Stimulated activated CD4-positive, alpha-beta T cell treated with anti-CD3 and anti-CD28 coated beads, Interleukin-15, amount 100 ng/mL, for 1 hour (primary cell): Measurements from ENCODE around the gene CFL1.

Source experiments
- DNase-seq, 2 donors: peaks; one replicate each; pipeline ENCODE4 v3.0.0-alpha.2; 2020; ENCODE audit warnings: low read depth in 1 of 2, low spot score in 1 of 2

The CFL1 gene

DNA sequence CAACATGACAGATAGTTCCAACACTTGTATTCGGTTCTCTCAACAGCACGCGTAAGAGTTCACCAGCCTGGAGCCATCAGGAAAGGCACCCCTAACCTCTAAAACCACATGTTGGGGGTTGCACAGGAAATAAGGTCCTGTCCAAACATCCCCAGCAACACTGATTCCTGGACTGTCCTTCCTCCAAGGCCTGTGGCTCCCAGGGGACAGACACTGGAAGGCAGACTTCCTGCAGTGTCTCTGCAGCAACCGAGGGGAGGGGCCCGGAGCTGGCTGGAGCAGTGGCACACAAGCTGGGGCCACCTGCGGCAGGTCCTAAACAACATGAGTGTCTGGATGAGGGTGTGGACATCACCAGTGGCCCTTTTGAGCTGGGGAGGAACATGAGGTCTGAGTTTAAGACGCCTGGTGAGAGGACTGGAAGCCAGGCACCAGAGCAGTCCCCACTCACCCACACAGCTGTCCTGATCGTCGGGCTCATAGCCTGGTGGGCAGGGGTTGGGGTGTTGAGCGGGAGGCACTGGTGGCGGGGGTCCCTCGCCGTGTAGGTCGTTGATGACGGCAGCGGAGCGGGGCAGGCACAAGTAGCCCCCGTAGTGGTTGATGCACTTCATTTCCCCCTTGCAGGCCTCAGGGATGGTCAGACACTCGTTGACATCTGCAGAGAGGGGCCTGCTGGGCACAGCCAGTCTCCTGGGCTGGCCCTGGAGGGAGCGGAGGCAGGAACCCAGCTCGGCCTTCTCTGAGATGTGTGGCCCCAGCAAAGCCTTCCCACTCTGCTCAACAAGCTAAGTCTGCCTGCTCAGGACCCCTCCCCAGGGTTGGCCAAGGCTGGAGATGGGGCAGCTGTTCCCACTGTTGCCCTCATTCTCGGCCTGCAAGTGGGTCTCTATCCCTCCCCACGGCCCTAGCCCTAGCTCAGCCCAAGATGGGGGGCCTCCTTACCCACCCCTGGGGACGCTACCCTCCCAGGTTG, 13.0 kb upstream of the CFL1 start:
- DNase-seq, result no peak

DNA sequence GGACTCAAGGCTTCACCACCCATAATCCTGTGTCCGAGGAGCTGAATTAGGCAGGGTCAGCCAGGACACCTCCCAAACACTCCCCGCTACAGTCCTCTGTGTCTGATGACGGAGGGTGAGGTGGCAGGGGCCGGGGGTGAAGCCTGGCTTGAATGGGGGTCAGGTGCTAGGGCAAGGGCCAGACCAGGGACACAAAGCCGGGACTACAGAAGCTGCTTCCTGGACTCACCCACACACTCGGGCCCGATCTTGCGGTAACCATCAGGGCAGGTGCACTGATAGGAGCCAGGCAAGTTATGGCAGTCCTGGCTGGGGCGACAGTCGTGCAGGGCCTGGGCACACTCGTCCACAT, 12.3 kb upstream of the CFL1 start:
- DNase-seq, result no peak

DNA sequence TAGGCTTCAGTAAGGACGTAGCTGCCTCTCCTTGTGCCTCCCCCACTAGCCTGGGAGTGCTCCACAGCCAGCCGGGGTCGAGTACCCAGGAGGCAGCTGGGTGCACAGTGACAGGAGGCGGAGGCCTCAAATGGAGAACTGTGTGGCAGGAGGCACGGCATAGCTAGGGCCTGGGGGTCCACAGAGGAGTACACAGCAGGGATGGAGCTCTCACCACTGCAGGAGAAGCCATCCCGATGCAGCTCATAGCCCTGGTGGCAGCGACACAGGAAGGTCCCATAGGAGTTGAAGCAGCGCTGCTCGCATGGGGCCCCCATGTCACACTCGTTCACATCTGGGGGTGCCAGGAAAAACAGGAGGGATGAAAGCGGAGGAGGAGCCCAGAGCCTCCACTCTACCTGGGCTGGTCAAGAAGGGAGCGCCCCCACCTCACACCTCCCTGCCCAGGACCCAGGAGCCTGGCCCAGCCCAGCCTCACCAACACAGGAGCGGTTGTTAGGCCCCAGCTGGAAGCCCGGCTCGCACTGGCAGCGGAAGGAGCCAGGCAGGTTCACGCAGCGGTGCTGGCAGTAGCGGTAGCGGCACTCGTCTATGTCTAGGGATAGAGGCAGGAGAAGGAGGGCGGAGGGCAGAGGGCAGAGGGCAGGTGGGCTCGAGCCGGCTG, 11.8 kb upstream of the CFL1 start:
- no peak for DNase-seq

DNA sequence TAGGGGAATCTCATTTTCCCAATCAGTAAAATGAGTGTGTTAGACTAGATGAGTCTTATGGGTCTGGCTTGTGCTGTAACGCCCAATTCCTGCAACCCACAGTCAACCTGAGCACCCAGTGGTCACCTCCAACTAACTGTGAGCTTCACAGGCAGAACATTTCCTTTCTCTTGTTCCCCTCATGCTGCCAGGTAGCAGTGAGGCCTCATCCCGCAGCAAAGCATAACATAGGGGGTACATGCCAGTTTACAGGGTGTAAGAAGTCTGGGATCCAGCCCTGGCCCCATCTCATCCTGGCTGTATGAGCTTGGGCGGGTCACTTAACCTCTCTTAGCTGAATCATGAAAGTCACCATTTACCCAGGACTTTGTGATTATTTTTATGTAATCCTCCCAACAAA, 10.9 kb upstream of the CFL1 start:
- no peak for DNase-seq

DNA sequence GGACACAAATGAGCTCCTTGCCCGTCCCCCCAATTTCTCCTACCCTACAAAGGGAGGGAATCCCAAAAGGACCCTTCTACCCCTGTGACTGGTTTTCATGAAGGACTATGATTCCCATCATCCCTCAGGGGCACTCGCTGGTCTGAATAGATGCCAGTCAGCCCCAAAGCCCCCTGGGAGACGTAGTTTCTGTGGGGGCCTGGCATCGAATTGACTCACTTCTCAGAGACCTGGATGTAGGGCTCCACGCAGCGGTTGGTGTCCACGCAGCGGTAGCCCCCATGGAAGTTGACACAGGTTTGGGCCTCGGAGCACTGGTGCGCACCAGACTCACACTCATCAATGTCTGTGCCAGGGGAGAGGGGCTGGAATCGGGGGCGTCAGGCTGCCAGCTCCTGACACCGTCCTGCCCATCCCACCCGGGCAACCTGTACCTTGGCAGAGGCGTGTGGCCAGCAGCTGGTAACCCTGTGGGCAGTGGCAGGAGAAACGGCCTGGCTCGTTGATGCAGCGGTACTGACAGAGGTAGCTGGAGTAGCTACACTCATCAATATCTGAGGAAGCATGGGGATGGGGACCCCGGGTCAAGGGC, 10.2 kb upstream of the CFL1 start:
- no peak for DNase-seq

DNA sequence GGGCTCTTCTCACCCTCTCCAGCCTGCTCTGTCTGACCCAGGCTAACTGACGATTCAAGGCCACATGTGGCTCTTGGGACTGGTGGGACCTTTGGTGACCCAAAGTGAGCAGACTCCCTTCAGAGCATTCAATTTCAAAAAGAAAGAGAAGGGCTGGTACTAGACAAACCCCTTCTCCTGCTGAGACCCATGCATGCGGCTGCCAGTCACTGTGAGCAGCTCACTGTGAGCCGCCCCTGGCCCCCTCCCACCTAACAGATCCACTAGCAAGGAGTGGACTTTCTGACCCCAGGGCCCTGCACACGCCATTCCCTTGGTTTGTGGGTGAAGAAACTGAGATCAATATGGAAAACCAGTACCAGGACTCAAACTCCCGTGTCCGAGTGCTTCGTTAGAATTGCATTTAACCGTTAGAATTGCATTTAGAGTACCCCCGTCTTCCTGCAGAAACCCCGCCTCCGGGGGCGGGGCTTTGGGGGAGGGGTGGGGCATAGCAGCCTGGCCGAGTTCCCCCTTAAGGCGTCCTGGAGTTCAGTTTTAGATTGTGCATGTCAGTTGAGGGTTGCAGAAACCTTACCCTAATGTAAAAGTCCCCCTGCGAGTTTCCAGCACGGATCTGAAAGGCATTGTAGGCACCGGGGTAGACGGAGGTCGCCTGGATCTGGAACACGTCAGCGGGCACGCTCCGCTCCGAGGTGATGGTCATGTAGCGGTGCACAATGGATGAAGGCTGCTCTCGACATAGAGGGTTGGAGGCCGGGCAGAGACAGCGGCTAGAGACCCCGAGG, 9.5 kb upstream of the CFL1 start:
- no peak for DNase-seq

DNA sequence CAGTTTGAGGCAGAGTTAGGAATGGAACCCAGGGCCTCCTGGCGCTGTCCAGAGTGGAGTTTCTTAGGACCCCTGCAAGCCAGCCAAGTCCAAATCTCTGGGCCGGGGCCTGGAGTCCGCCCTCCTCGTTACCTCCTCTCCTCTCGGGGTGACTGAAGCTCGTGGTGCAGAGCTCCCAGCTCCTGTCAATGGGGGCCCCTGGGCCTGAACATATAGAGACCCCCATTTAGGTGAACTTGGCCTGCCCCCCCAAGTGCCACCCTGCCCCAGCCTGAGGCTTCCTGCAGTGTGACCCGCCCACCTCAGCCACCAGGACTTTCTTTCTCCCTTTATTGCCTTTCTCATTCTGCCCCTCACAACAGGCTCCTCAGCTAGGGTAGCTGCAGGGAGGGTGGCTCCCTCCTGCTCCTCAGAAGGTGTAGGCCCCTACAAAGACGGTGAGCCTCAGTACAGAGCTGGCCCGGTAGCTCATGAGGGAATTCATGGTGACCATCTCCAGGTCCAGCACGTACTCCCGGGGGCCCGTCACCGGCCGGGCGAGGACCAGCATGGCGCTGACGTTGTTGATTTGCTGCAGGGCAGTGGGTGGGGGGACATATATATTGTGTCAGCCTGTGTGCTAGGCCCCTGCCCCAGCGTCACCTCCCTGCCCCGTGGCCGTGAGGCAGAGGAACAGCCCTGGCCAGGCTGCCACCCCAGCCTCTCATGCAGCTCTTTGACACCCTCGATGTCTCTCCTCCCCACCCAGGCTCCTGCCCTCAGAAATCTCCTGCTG, 8.7 kb upstream of the CFL1 start:
- no peak for DNase-seq

DNA sequence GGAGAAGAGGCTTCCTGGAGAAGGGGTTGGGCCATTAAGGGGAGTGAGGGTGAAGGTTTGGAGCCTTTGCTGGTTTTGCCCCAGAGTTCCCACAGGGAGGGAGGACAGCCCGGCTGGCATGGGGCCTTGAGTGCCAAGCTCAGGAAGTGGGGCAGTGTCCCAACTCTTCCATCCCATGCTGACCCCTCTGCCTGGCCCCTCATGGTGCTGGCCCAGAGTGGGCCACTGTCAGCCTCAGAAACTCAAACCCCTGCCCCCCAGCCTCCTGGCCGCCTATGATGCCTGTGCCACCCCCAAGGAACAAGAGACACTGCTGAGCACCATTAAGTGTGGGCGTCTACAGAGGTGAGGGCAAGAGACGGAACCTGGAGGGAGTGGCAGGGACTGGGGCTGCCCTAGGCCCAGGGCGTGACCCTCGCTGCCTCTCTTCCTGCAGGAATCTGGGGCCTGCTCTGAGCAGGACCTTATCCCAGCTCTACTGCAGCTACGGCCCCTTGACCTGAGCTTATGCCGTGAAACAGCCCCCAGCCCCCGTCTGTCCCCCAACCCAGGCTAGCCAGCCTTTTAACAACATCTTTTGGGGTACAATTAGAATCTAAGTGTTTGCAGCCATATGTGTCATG, 7.7 kb upstream of the CFL1 start:
- no peak for DNase-seq

DNA sequence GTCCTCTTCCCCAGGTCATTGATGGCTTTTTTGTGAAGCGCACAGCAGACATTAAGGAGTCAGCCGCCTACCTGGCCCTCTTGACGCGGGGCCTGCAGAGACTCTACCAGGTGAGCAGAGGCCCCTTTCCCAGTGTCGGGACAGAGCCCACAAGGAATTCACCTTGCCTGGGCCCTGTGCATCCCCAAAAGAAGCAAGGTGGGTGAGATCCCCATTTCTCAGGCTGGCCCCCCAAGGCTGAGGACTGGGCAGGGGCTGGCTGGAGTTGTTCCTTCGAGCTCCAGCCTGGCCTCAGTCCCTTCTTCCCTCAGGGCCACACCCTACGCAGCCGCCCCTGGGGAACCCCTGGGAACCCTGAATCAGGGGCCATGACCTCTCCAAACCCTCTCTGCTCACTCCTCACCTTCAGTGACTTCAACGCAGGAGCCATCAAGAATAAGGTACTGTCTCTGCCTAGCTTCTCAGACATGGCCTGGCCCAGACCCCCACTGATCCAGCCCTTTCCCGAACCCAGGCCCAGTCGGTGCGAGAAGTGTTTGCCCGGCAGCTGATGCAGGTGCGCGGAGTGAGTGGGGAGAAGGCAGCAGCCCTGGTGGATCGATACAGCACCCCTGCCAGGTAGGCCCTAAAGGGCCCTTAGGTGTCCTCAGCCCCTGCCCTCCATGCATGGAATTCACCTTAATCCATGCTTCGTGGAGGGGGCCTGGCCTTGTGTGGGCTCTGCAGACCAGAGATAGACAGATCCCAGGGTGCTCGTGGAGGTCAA, 6.9 kb upstream of the CFL1 start:
- no peak for DNase-seq

DNA sequence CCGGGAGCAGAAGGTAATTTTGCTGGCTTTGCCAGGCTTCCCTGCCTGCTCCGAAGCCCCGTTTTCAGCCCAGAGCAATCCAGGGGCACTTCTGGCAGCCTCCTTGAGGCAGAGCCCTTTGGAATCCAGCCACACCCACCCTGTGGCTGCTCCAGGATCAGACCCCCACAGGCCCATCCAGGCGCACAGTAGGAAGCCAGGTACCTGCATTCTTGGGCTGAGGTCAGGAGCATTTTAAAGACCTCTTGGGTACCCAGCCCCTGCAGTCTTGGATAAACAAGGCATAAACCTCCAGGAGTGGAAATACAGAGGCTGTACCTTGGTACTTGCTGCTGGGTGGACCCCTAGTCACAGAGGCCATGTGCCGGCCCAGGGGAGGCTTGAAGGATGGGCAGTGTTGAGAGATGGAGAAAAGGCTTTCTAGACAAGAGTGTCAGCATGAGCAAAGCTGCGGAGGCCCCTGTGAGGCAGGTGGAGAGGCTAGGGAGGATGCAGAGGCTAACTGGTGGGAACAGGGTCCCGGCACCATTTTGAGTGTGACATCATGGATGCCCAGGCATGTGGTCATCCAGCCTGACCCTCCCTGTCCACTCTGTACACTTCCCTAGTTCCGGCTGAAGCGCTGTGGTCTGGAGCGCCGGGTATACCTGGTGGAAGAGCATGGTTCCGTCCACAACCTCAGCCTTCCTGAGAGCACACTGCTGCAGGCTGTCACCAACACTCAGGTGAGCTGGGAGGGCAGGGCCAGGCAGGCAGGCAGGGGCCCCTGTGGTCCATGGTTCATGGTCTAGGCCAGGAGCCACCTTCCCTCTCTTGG, 6.1 kb upstream of the CFL1 start:
- DNase-seq, result no peak

DNA sequence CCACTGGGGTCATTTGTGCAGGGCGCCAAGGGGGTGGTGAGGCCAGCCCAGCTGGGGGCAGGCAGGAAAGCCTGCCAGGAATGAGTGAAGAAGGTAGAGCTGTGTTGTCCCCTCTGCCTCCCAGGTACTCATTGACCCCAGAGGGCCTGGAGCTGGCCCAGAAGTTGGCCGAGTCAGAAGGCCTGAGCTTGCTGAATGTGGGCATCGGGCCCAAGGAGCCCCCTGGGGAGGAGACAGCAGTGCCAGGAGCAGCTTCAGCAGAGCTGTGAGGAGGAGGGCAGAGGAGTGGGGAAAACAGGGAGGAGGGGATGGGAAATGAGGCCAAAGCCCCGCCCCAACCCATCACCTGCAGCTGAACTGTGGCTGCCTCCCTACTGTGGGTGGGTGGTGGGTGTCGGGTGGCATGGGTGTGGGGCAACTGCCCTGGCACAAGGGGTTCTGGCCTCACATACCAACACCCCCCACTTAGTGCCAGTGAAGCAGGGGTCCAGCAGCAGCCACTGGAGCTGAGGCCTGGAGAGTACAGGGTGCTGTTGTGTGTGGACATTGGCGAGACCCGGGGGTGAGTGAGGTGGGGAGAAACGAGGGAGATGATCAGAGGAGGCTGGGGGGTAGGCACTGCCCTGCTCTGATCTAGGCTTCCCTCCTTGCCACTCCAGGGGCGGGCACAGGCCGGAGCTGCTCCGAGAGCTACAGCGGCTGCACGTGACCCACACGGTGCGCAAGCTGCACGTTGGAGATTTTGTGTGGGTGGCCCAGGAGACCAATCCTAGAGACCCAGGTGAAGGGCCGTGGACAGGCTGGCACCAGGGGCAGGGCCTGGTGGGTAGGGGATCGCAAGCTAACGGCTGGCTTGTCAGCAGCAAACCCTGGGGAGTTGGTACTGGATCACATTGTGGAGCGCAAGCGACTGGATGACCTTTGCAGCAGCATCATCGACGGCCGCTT, 5.2 kb upstream of the CFL1 start:
- no peak for DNase-seq

DNA sequence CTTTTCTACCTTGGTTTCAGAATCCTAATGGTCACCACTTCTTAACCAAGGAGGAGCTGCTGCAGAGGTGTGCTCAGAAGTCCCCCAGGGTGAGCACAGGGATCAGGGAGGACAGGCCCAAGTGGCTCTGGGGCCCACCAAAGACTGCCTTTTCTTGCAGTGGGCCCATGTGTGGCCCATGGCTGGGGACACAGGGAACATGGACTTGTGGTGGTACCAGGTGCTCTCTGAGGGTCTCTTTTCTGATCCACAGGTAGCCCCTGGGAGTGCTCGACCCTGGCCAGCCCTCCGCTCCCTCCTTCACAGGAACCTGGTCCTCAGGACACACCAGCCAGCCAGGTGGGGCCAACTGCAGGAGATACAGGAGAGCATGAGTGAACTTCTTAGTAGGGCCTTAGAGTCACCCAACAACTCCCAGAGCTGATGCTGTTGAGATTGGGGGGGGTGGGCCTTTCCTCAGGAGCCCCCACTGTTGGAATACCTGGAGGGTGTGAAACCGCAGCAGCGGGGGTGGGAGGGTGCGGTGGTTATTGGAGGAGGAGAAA, 4.3 kb upstream of the CFL1 start:
- DNase-seq, result no peak

DNA sequence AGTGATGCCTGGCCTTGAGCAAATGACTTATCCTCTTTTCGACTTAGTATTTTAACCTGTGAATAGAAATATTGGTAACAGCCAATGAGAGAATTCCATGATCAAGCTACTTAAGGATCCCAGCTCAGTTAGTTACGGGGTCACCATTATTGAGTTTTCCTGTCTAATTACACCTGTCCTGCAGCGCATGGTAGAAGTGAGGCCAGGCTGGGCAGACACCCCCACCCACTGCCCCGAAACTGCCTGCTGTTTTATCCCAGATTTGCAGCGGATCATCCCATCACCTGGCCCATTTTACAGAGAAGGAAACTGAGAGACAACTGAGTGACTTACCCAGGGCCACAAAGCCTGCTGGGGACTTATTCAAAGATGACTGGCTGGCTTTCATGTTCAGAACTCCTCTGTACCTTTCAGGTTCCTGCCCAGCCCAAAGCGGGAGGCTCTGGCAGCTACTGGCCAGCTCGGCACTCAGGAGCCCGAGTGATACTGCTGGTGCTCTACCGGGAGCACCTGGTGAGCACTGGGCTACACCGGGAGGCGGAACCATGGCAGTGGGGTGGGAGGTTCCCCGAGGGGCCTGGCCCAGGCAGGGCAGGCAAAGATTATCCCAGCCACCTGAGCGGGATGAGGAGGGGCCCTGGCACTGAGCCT, 3.7 kb upstream of the CFL1 start:
- DNase-seq, result no peak

DNA sequence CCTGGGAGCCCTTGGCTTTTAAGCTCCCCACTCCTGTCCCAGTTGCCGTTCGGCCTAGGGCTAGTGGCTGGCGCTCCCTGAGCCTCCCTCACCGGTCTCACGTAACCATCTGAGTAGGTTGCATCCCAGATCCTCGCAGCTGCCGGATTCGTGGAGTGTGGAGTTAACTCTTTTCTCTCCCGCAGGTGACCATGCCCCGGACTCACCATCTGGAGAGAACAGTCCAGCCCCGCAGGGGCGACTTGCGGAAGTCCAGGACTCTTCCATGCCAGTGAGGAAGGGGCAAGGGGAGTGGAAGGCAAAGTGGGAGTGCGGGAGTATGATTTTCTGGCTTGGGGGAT, 3.2 kb upstream of the CFL1 start:
- DNase-seq, result no peak

DNA sequence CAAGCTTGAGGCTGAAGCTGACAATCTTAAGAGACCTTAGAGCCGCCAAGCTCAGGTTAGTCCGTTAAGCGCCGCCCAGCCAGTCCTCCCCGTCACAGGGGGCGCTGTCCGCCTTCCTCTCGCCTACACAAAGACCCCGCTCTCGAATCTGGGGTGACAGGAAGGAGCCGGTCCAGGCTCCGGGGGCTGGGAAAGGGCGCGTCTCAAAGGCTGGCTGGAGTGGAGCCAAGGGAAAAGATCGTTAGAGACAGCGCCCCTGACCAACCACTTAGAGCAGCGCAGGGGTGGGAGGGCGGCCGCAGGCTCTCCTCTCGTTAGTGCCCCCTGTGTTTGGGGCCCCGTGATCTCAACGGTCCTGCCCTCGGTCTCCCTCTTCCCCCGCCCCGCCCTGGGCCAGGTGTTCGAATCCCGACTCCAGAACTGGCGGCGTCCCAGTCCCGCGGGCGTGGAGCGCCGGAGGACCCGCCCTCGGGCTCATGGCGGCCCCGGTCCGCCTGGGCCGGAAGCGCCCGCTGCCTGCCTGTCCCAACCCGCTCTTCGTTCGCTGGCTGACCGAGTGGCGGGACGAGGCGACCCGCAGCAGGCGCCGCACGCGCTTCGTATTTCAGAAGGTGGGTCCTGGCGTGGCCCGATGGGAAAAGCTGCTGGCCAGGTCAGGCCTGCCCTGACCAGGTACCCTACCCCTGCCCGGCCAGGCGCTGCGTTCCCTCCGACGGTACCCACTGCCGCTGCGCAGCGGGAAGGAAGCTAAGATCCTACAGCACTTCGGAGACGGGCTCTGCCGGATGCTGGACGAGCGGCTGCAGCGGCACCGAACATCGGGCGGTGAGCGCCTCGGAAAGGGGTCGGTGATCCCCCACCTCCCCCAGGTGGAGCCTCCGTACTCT, 2.5 kb upstream of the CFL1 start, which contains the start of gene MUS81:
Gene MUS81, plus strand, starts transcription at position 156 of the 887 bp plus-strand sequence. Its CDS starts 321 bp downstream, at position 477.
- DNase-seq, result peak; percentile 93 to 96

DNA sequence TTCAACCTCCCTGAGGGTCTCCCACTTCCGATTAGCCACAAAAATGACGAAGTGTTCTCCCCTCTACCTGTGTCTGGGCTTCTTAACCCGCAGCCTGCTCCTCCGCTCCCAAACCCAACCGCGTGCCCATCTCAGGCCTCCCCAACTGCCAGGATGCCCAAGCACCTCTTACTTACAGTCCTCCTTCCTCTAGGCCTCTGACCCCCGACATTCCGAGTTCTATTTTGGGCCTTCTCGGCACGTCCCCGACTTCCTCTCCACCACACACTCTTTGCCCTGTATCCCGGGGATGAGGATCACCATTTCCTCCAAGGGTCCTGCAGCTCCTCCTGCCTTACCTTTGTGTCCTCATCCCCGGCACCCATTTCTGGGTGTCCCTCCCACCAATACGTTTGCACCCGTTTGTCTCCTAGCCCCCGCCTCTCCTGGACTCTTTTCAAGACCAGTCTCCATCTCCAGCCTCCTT, 1.9 kb upstream of the CFL1 start:
- peak in 1 of 2 donors; percentile 26 for DNase-seq
